GM18520 (cell line): ENCODE data around the gene PCDHGA9.
"Not testable (repeated sequence)": the region's sequence is repeated elsewhere in the genome, so short reads cannot be mapped to it uniquely, and the experiment has no call there.

Experiments
- ATAC-seq: cut with Tn5 transposase; IDR thresholded peaks from one replicate; pipeline ENCODE4 v1.9.1; 2021; ENCODE audit not compliant: unreplicated experiment

The PCDHGA9 gene

GRCh38 chr5:141402553-141403243, at the start of gene PCDHGA9:
TSS of gene PCDHGA9 (plus strand) at chr5:141402778. CDS start at chr5:141402953, 175 bp downstream.
- ATAC-seq, result no peak

GRCh38 chr5:141354900-141355469, 47.6 kb upstream of the PCDHGA9 start, which contains the start of gene PCDHGA4:
TSS of gene PCDHGA4 (plus strand) at chr5:141355021. CDS start at chr5:141355108, 87 bp downstream.
- ATAC-seq, result no peak

GRCh38 chr5:141355641-141356040, 46.9 kb upstream of the PCDHGA9 start:
- ATAC-seq, result no peak

- ATAC-seq, result no peak
These were observed 46.4 kb upstream of the PCDHGA9 start for GRCh38 chr5:141356133-141356532.

- ATAC-seq, result no peak
These were observed 45.6 kb upstream of the PCDHGA9 start for GRCh38 chr5:141356950-141357349.

- ATAC-seq, result no peak
These were observed 42.7 kb upstream of the PCDHGA9 start, which contains the start of gene PCDHGB2 for GRCh38 chr5:141359790-141360426. TSS of gene PCDHGB2 (plus strand) at chr5:141359994. CDS start at chr5:141360136, 142 bp downstream.

DNA sequence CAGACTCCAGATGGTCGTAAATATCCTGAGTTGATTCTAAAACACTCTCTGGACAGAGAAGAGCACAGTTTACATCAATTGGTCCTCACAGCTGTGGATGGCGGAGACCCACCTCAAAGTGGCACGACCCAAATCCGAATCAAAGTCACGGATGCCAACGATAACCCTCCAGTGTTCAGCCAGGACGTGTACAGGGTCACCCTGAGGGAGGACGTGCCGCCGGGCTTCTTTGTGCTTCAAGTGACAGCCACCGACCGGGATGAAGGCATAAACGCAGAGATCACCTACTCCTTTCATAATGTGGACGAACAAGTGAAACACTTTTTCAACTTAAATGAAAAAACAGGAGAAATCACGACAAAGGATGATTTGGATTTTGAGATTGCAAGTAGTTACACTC, 41.9 kb upstream of the PCDHGA9 start:
- no peak for ATAC-seq

DNA sequence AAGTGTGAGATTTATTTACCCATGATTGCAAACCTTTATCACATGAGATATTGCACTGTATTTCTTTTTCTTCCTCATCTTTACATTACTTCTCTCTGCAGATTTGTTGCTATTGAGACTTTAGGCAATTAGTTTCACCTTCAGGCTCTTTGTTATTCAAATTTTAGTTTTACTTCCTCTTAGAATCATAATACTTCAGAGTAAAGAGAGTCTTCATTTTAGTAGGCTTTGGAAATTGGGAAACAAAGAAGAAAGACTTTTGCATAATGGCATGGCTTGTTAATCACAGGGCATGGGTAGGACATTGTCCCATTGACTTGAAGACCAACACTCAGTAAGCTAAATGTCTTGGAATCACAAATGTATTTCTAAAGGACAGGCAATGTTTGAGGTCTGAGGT, 39.9 kb upstream of the PCDHGA9 start:
- no peak for ATAC-seq

DNA sequence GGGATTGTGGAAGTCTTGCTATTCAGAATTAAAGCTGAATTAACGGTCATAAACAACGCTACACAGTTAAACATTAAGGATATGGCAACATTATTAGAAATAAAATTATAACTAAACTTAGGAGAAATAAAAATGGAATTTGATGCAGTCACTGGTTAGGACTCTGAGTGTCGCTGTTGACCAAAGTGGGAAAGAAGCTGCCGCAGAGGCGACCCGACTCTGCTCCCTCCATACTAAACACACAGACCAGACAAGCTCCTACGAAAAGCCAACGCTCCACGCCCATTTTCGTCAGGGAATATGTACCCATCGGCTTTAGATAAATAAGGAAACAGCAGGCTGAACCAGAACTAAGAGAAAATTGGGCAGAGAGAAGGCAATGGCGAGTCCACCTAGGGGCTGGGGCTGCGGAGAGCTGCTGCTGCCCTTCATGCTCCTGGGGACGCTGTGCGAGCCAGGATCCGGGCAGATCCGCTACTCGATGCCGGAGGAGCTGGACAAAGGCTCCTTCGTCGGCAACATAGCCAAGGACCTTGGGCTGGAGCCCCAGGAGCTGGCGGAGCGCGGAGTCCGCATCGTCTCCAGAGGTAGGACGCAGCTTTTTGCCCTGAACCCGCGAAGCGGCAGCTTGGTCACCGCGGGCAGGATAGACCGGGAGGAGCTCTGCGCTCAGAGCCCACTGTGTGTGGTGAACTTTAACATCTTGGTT, 38.5 kb upstream of the PCDHGA9 start, which contains the start of gene PCDHGA5:
Gene PCDHGA5, plus strand, starts transcription at position 211 of the 709 bp plus-strand sequence. Its CDS starts 169 bp downstream, at position 380.
- ATAC-seq, result no peak

GRCh38 chr5:141366016-141366896, 36.3 kb upstream of the PCDHGA9 start:
- no peak for ATAC-seq

- no peak for ATAC-seq
These were observed 32.4 kb upstream of the PCDHGA9 start, which contains the start of gene PCDHGB3 for GRCh38 chr5:141369994-141370848. TSS of gene PCDHGB3 (plus strand) at chr5:141370242. CDS start at chr5:141370395, 153 bp downstream.

DNA sequence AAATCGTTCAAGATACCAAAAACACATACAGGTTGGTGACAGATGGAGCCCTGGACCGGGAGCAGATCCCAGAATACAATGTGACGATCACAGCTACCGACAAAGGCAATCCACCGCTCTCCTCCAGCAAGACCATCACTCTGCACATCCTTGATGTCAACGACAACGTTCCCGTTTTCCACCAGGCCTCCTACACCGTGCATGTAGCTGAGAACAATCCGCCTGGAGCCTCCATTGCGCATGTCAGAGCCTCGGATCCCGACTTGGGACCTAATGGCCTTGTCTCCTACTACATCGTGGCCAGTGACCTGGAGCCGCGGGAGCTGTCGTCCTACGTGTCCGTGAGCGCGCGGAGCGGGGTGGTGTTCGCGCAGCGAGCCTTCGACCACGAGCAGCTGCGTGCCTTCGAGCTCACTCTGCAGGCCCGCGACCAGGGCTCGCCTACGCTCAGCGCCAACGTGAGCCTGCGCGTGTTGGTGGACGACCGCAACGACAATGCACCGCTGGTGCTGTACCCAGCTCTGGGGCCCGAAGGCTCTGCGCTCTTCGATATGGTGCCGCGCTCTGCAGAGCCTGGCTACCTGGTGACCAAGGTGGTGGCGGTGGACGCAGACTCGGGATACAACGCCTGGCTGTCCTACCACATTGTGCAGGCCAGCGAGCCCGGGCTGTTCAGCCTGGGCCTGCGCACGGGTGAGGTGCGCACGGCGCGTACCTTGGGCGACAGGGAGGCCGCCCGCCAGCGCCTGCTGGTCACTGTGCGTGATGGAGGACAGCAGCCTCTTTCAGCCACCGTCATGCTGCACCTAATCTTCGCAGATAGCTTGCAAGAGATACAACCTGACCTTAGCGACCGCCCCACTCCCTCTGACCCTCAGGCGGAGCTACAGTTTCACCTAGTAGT, 30.8 kb upstream of the PCDHGA9 start:
- no peak for ATAC-seq

DNA sequence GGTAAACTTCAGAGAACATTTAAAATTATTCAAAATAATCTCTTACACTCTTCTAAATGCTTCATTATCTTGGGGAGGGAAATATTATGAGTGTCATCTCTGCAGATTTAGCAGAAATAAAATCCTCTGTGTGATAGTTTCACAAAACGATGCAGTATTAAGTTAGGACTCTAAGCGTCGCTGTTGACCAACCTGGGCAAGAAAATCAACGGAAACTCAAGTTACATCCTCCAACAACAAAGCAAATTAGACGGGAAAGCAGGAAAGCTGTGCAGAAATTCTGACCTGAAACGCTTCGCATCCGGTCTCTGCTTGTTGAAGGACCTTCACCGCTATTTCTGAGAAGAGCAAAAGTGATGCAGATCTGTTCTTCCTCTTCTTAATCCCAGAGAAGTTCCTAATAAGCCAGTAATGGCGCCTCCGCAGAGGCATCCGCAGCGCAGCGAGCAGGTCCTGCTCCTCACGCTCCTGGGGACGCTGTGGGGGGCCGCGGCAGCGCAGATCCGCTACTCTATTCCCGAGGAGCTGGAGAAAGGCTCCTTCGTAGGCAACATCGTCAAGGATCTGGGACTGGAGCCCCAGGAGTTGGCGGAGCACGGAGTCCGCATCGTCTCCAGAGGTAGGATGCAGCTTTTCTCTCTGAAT, 28.8 kb upstream of the PCDHGA9 start, which contains the start of gene PCDHGA6:
Gene PCDHGA6, plus strand, starts transcription at position 219 of the 645 bp plus-strand sequence. Its CDS starts 193 bp downstream, at position 412.
- ATAC-seq, result no peak

DNA sequence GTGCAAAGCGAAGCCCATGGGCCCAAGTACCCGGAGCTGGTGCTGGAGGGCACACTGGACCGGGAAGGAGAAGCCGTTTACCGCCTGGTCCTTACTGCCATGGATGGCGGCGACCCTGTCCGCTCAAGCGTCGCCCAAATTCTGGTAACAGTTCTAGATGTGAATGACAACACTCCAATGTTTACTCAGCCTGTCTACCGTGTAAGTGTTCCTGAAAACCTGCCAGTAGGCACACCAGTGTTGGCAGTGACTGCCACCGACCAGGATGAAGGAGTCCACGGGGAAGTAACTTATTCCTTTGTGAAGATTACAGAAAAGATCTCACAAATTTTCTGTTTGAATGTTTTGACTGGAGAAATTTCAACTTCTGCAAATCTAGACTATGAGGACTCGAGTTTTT, 28.0 kb upstream of the PCDHGA9 start:
- ATAC-seq, result no peak

GRCh38 chr5:141375444-141376155, 27.0 kb upstream of the PCDHGA9 start:
- not testable (repeated sequence) for ATAC-seq

- ATAC-seq, result no peak
These were observed 19.9 kb upstream of the PCDHGA9 start, which contains the start of gene PCDHGA7 for GRCh38 chr5:141382469-141383294. TSS of gene PCDHGA7 (plus strand) at chr5:141382742. CDS start at chr5:141382900, 158 bp downstream.
